SK-N-SH (cell line): Measurements from ENCODE around the gene FAM210B. TPM values are rescaled to one million over a fixed set of nuclear protein-coding genes. Genes with fewer than 3 reads are reported as not detected.

Source experiments
- CTCF ChIA-PET: fragments of 300-600, 350-600 bp; formaldehyde crosslinking; extraction: SDS; loops from one replicate; lab custom pipeline; 2021; lab: Yijun Ruan, JAX
- POLR2A ChIA-PET: fragments of 350-600 bp; sonication (Branson Sonifier 250); formaldehyde crosslinking; extraction: SDS; loops from one replicate; lab custom pipeline; 2020; ENCODE audit warnings: antibody characterized with exemption, inconsistent platforms; lab: Yijun Ruan, JAX
- DNase-seq: peaks from one replicate; pipeline ENCODE4 v3.0.0; 2012
- H2AFZ ChIP-seq: fragments of 200-600 bp; sonication (generic); 2 replicates; pipeline ENCODE4 v1.8.1; 2016; ENCODE audit warnings: antibody characterized with exemption, mild to moderate bottlenecking, low read depth
- H3F3A ChIP-seq: fragments of 200-600 bp; sonication (generic); replicated peaks from 2 replicates; pipeline ENCODE3; 2016; ENCODE audit warnings: antibody characterized with exemption, mild to moderate bottlenecking; ENCODE audit not compliant: insufficient read depth
- H3K27ac ChIP-seq, 2 experiments: fragments of 200-500 bp in 1 of 2; fragments of 200-600 bp in 1 of 2; sonication (Bioruptor generic) in 1 of 2; sonication (generic), shearing (Covaris generic) in 1 of 2; 2 replicates each; pipeline versions ENCODE4 v1.5.1 to v1.6.1; 2014 to 2016; ENCODE audit warnings: low read depth in 2 of 2, inconsistent platforms in 1 of 2, low read length in 1 of 2, mild to moderate bottlenecking in 1 of 2, mixed read lengths in 1 of 2
- H3K27me3 ChIP-seq: fragments of 200-600 bp; sonication (generic), shearing (Covaris generic); 2 replicates; pipeline ENCODE4 v1.6.1; 2016; ENCODE audit warnings: mixed run types; ENCODE audit not compliant: insufficient read depth
- H3K36me3 ChIP-seq, 2 experiments: fragments of 200-500 bp in 1 of 2; fragments of 200-600 bp in 1 of 2; sonication (Bioruptor generic) in 1 of 2; sonication (generic) in 1 of 2; replicated peaks in 1 of 2; 2 replicates each; pipeline versions ENCODE3 to v1.5.1; 2014 to 2016; ENCODE audit warnings: low read length in 1 of 2, mild to moderate bottlenecking in 1 of 2; ENCODE audit not compliant: insufficient read depth in 2 of 2, control insufficient read depth in 1 of 2
- H3K4me1 ChIP-seq, 2 experiments: fragments of 200-500 bp in 1 of 2; fragments of 200-600 bp in 1 of 2; sonication (Bioruptor generic) in 1 of 2; sonication (generic), shearing (Covaris generic) in 1 of 2; 2 replicates each; pipeline versions ENCODE4 v1.5.1 to v1.6.1; 2014 to 2016; ENCODE audit warnings: low read depth in 1 of 2, low read length in 1 of 2, mixed run types in 1 of 2; ENCODE audit not compliant: insufficient read depth in 2 of 2, control insufficient read depth in 1 of 2
- H3K4me2 ChIP-seq: fragments of 200-600 bp; sonication (generic), shearing (Covaris generic); 2 replicates; pipeline ENCODE4 v1.6.1; 2017; ENCODE audit warnings: mixed run types
- H3K4me3 ChIP-seq, 2 experiments: fragments of 200-500 bp in 1 of 2; fragments of 200-600 bp in 1 of 2; sonication (Bioruptor generic) in 1 of 2; sonication (generic), shearing (Covaris generic) in 1 of 2; 2 replicates each; pipeline versions ENCODE4 v1.5.1 to v1.8.1; 2014 to 2016; ENCODE audit warnings: low read depth in 2 of 2, inconsistent platforms in 1 of 2, low read length in 1 of 2, mild to moderate bottlenecking in 1 of 2, mixed read lengths in 1 of 2, moderate library complexity in 1 of 2
- H3K79me2 ChIP-seq: fragments of 200-600 bp; sonication (generic); 2 replicates; pipeline ENCODE4 v1.8.1; 2017; ENCODE audit warnings: mild to moderate bottlenecking; ENCODE audit not compliant: insufficient read depth
- H3K9ac ChIP-seq: fragments of 200-600 bp; sonication (generic); 2 replicates; pipeline ENCODE4 v1.6.1; 2017; ENCODE audit warnings: mixed run types
- H3K9me2 ChIP-seq: fragments of 200-600 bp; sonication (generic); 2 replicates; pipeline ENCODE4 v1.6.1; 2017; ENCODE audit warnings: mixed run types
- H3K9me3 ChIP-seq: fragments of 200-600 bp; sonication (generic); 2 replicates; pipeline ENCODE4 v1.6.1; 2017; ENCODE audit warnings: mixed run types, mild to moderate bottlenecking, moderate library complexity
- H4K20me1 ChIP-seq: fragments of 200-600 bp; sonication (generic); 2 replicates; pipeline ENCODE4 v1.6.1; 2017; ENCODE audit warnings: mild to moderate bottlenecking, mixed run types; ENCODE audit not compliant: insufficient read depth
- CHD2 ChIP-seq: fragments of 150-350 bp; IDR thresholded peaks from 2 replicates; pipeline ENCODE4 v1.6.1; 2018; ENCODE audit warnings: low read length; ENCODE audit not compliant: partially characterized antibody
- ELF1 ChIP-seq: IDR thresholded peaks from 2 replicates; pipeline ENCODE4 v1.4.0; 2012
- EZH2phosphoT487 ChIP-seq: fragments of 200-600 bp; sonication (generic); IDR thresholded peaks from 2 replicates; pipeline ENCODE4 v1.6.1; 2017; ENCODE audit warnings: low read depth, mixed run types, mild to moderate bottlenecking, antibody characterized with exemption, moderate library complexity, borderline replicate concordance
- FOSL2 ChIP-seq: IDR thresholded peaks from 2 replicates; pipeline ENCODE4 v1.4.0; 2012; ENCODE audit warnings: low read depth, mild to moderate bottlenecking, moderate library complexity, borderline replicate concordance
- FOXJ3 ChIP-seq: sonication (generic); formaldehyde crosslinking; IDR thresholded peaks from 2 replicates; pipeline ENCODE4 v1.5.1; 2020; ENCODE audit warnings: mild to moderate bottlenecking, missing genetic modification reagents
- FOXM1 ChIP-seq: IDR thresholded peaks from 2 replicates; pipeline ENCODE4 v1.4.0; 2012; ENCODE audit warnings: low read depth, mild to moderate bottlenecking
- GABPA ChIP-seq: IDR thresholded peaks from 2 replicates; pipeline ENCODE4 v1.4.0; 2012; ENCODE audit warnings: low read depth, mild to moderate bottlenecking
- JUND ChIP-seq: IDR thresholded peaks from 2 replicates; pipeline ENCODE4 v1.4.0; 2012
- MEF2A ChIP-seq: IDR thresholded peaks from 2 replicates; pipeline ENCODE4 v1.4.0; 2012; ENCODE audit warnings: low read depth, borderline replicate concordance
- NRF1 ChIP-seq: IDR thresholded peaks from 2 replicates; pipeline ENCODE4 v1.6.1; 2012; ENCODE audit warnings: low read depth, mild to moderate bottlenecking, low read length
- PBX3 ChIP-seq: IDR thresholded peaks from 2 replicates; pipeline ENCODE4; 2012
- RCOR1 ChIP-seq: fragments of 150-350 bp; IDR thresholded peaks from 2 replicates; pipeline ENCODE4 v1.6.1; 2017; ENCODE audit warnings: antibody characterized with exemption, low read length
- SIN3A ChIP-seq: IDR thresholded peaks from 2 replicates; pipeline ENCODE4 v1.6.1; 2012; ENCODE audit warnings: low read depth, mild to moderate bottlenecking, low read length, moderate library complexity, borderline replicate concordance
- TAF1 ChIP-seq: IDR thresholded peaks from 2 replicates; pipeline ENCODE4 v1.6.1; 2012; ENCODE audit warnings: low read depth, mild to moderate bottlenecking, low read length, moderate library complexity, borderline replicate concordance
- TCF12 ChIP-seq: IDR thresholded peaks from 2 replicates; pipeline ENCODE4 v1.4.0; 2012
- TEAD4 ChIP-seq: IDR thresholded peaks from 2 replicates; pipeline ENCODE4 v1.4.0; 2012; ENCODE audit warnings: mild to moderate bottlenecking, borderline replicate concordance; ENCODE audit not compliant: insufficient read depth
- WGBS: methylation state at CpG from one replicate; pipeline ENCODE4 v1.1.6; 2017; ENCODE audit warnings: low lambda C conversion rate; 5-methylcytosine and 5-hydroxymethylcytosine counted together
- polyA plus RNA-seq, 3 experiments: library from polyadenylated mRNA; depleted of rRNA; stranded (reverse); fragments of >200 nt; gene quantifications; 2 replicates each; pipeline ENCODE4 v1.2.3, GENCODE V29; 2012
- TF ChIP-seq, protein P1 (sequence below): fragments of 150-350 bp; IDR thresholded peaks from 2 replicates; pipeline ENCODE4 v1.6.1; 2016; ENCODE audit warnings: mild to moderate bottlenecking, low read depth, low read length
- TF ChIP-seq, protein P2 (sequence below): IDR thresholded peaks from 2 replicates; pipeline ENCODE4 v1.6.1; 2012; ENCODE audit warnings: mild to moderate bottlenecking, low read depth, low read length, moderate library complexity
- TF ChIP-seq, protein P3 (sequence below): fragments of 150-350 bp; IDR thresholded peaks from 2 replicates; pipeline ENCODE4 v1.6.1; 2017; ENCODE audit warnings: antibody characterized with exemption, low read length, low read depth, borderline replicate concordance
- TF ChIP-seq, protein P4 (sequence below): IDR thresholded peaks from 2 replicates; pipeline ENCODE4 v1.4.0; 2012; ENCODE audit warnings: low read depth, borderline replicate concordance

Gene FAM210B
- polyA plus RNA-seq, 1 of the 3 experiments (the other 2 are of a cell fraction), result 34.6 TPM

GRCh38 chr20:56378386-56378785 is 19.6 kb downstream of the FAM210B start:
- H3K9me3 ChIP-seq, result no peaks in the 10 kb centered on the region
- no peak overlapping the region for H3K4me2 ChIP-seq
- H3K27me3 ChIP-seq, result no peaks in the 10 kb centered on the region
- H3K4me3 ChIP-seq, result no peak overlapping the region
- no peak overlapping the region for H3K27ac ChIP-seq
- TF ChIP-seq JUND (no peak), TEAD4 (no peak), TCF12 (no peak), FOXJ3 (CRISPR knock-in tag) (no peak), EZH2phosphoT487 (no peak), MEF2A (no peak), FOSL2 (no peak), PBX3 (no peak), CHD2 (no peak), ELF1 (no peak), FOXM1 (no peak), GABPA (no peak), SIN3A (no peak), NRF1 (no peak), RCOR1 (no peak), TAF1 (no peak)
- TF ChIP-seq, protein P1, sequence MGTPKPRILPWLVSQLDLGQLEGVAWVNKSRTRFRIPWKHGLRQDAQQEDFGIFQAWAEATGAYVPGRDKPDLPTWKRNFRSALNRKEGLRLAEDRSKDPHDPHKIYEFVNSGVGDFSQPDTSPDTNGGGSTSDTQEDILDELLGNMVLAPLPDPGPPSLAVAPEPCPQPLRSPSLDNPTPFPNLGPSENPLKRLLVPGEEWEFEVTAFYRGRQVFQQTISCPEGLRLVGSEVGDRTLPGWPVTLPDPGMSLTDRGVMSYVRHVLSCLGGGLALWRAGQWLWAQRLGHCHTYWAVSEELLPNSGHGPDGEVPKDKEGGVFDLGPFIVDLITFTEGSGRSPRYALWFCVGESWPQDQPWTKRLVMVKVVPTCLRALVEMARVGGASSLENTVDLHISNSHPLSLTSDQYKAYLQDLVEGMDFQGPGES, result no peak
- TF ChIP-seq, protein P2, sequence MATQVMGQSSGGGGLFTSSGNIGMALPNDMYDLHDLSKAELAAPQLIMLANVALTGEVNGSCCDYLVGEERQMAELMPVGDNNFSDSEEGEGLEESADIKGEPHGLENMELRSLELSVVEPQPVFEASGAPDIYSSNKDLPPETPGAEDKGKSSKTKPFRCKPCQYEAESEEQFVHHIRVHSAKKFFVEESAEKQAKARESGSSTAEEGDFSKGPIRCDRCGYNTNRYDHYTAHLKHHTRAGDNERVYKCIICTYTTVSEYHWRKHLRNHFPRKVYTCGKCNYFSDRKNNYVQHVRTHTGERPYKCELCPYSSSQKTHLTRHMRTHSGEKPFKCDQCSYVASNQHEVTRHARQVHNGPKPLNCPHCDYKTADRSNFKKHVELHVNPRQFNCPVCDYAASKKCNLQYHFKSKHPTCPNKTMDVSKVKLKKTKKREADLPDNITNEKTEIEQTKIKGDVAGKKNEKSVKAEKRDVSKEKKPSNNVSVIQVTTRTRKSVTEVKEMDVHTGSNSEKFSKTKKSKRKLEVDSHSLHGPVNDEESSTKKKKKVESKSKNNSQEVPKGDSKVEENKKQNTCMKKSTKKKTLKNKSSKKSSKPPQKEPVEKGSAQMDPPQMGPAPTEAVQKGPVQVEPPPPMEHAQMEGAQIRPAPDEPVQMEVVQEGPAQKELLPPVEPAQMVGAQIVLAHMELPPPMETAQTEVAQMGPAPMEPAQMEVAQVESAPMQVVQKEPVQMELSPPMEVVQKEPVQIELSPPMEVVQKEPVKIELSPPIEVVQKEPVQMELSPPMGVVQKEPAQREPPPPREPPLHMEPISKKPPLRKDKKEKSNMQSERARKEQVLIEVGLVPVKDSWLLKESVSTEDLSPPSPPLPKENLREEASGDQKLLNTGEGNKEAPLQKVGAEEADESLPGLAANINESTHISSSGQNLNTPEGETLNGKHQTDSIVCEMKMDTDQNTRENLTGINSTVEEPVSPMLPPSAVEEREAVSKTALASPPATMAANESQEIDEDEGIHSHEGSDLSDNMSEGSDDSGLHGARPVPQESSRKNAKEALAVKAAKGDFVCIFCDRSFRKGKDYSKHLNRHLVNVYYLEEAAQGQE, result no peak
- TF ChIP-seq, protein P3, sequence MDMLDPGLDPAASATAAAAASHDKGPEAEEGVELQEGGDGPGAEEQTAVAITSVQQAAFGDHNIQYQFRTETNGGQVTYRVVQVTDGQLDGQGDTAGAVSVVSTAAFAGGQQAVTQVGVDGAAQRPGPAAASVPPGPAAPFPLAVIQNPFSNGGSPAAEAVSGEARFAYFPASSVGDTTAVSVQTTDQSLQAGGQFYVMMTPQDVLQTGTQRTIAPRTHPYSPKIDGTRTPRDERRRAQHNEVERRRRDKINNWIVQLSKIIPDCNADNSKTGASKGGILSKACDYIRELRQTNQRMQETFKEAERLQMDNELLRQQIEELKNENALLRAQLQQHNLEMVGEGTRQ, result no peak
- TF ChIP-seq, protein P4, sequence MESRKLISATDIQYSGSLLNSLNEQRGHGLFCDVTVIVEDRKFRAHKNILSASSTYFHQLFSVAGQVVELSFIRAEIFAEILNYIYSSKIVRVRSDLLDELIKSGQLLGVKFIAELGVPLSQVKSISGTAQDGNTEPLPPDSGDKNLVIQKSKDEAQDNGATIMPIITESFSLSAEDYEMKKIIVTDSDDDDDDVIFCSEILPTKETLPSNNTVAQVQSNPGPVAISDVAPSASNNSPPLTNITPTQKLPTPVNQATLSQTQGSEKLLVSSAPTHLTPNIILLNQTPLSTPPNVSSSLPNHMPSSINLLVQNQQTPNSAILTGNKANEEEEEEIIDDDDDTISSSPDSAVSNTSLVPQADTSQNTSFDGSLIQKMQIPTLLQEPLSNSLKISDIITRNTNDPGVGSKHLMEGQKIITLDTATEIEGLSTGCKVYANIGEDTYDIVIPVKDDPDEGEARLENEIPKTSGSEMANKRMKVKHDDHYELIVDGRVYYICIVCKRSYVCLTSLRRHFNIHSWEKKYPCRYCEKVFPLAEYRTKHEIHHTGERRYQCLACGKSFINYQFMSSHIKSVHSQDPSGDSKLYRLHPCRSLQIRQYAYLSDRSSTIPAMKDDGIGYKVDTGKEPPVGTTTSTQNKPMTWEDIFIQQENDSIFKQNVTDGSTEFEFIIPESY, result no peak
- TF ChIP-seq, all 33 proteins: peak for 0
- Histone ChIP-seq H3K4me1 (peaks cover 0 to 4% of the 10 kb centered on the region in 2 experiments; a peak in 2 of 4 replicates), H3K36me3 (peaks cover 23 to 27% of the 10 kb centered on the region in 2 experiments), H4K20me1 (peaks cover 4% of the 10 kb centered on the region; the same call in 1 of the 2 replicates), H3F3A (peaks cover 8% of the 10 kb centered on the region), H3K9me2 (no peaks in the 10 kb centered on the region), H3K79me2 (peaks cover 97% of the 10 kb centered on the region), H2AFZ (no peak overlapping the region), H3K9ac (no peak overlapping the region)
- POLR2A ChIA-PET, result no interaction called here
- DNase-seq, result no peak
- CTCF ChIA-PET, result interaction anchor here (1.5 kb wide), 1 partner anchor 35 kb away, joined by 5 read pairs; no protein-coding TSS in a partner anchor
- 96% methylated on average over 3 of the region's 3 CpGs for WGBS
